ENCODE data around the gene ZNF850.

- no peak for TF ChIP-seq POLR2A (IDR thresholded peaks at IDR 0.05)
- no peak for TF ChIP-seq CTCF (IDR thresholded peaks at IDR 0.05)
Observed at GRCh38 chr19:36719687-36720556, 52.7 kb downstream of the ZNF850 start.
